Adipocyte (in vitro differentiated cells): ENCODE measurements around the gene NFATC4.
"Not testable (repeated sequence)": the region's sequence is repeated elsewhere in the genome, so short reads cannot be mapped to it uniquely, and the experiment has no call there.

Source experiments
- DNase-seq: peaks from one replicate; pipeline ENCODE4 v3.0.0-alpha.2; 2015; ENCODE audit warnings: low read depth
- H3K27me3 ChIP-seq: replicated peaks from 2 replicates; pipeline ENCODE4 v1.7.0; 2013; ENCODE audit warnings: mild to moderate bottlenecking, low read length, moderate library complexity; ENCODE audit not compliant: control insufficient read depth, insufficient read depth
- H3K36me3 ChIP-seq: 2 replicates; pipeline ENCODE4 v1.7.0; 2013; ENCODE audit warnings: low read length, mild to moderate bottlenecking, moderate library complexity; ENCODE audit not compliant: control insufficient read depth, insufficient read depth, severe bottlenecking
- H3K4me1 ChIP-seq: 2 replicates; pipeline ENCODE4 v1.7.0; 2013; ENCODE audit warnings: mild to moderate bottlenecking, low read length, moderate library complexity; ENCODE audit not compliant: control insufficient read depth, insufficient read depth
- H3K4me3 ChIP-seq: 2 replicates; pipeline ENCODE4 v1.7.0; 2013; ENCODE audit warnings: mild to moderate bottlenecking, low read length, moderate library complexity
- H3K9ac ChIP-seq: 2 replicates; pipeline ENCODE4 v1.7.0; 2013; ENCODE audit warnings: mild to moderate bottlenecking, low read length, moderate library complexity
- H3K9me3 ChIP-seq: 2 replicates; pipeline ENCODE4 v1.7.0; 2013; ENCODE audit warnings: mild to moderate bottlenecking, low read length, moderate library complexity; ENCODE audit not compliant: control insufficient read depth

NFATC4 gene

GRCh38 chr14:24367514-24368211 is at the start of gene NFATC4:
NFATC4 (plus strand) TSS chr14:24368184; CDS start chr14:24368341, 157 bp downstream.
- peak; percentile 99 for DNase-seq

GRCh38 chr14:24321212-24321975 is 46.6 kb upstream of the NFATC4 start:
- Histone ChIP-seq H3K4me1 (peaks cover 9% of the 10 kb centered on the region), H3K27me3 (peaks cover 4% of the 10 kb centered on the region), H3K36me3 (no peaks in the 10 kb centered on the region), H3K9me3 (no peaks in the 10 kb centered on the region), H3K9ac (no peak overlapping the region), H3K4me3 (no peak overlapping the region)
- DNase-seq = no peak

More at GRCh38 chr14:24367514-24368211, at the start of gene NFATC4:
- Histone ChIP-seq H3K4me3 (peak within 1 kb of the TSS; percentile 88), H3K9ac (peak within 1 kb of the TSS; percentile 94), H3K9me3 (no peaks in the 10 kb centered on the region), H3K36me3 (no peaks in the 10 kb centered on the region), H3K4me1 (peaks cover 40% of the 10 kb centered on the region), H3K27me3 (no peaks in the 10 kb centered on the region)

GRCh38 chr14:24322672-24323071 is 45.3 kb upstream of the NFATC4 start:
- no peaks in the 10 kb centered on the region for H3K9me3 ChIP-seq

GRCh38 chr14:24323341-24323740 is 44.6 kb upstream of the NFATC4 start:
- H3K9ac ChIP-seq = no peak overlapping the region
- no peaks in the 10 kb centered on the region for H3K36me3 ChIP-seq
- no peak overlapping the region for H3K4me3 ChIP-seq
- no peaks in the 10 kb centered on the region for H3K4me1 ChIP-seq
- DNase-seq = no peak
- H3K27me3 ChIP-seq = peaks cover 4% of the 10 kb centered on the region
- H3K9me3 ChIP-seq = no peaks in the 10 kb centered on the region

More at GRCh38 chr14:24322672-24323071, 45.3 kb upstream of the NFATC4 start:
- no peaks in the 10 kb centered on the region for H3K36me3 ChIP-seq
- H3K27me3 ChIP-seq = peaks cover 4% of the 10 kb centered on the region
- no peak overlapping the region for H3K4me3 ChIP-seq
- H3K9ac ChIP-seq = no peak overlapping the region
- no peak for DNase-seq
- H3K4me1 ChIP-seq = peaks cover under 1% of the 10 kb centered on the region

GRCh38 chr14:24324024-24324423 is 44.0 kb upstream of the NFATC4 start:
- H3K4me1 ChIP-seq = no peaks in the 10 kb centered on the region
- no peaks in the 10 kb centered on the region for H3K36me3 ChIP-seq
- no peak overlapping the region for H3K4me3 ChIP-seq
- peaks cover 4% of the 10 kb centered on the region for H3K27me3 ChIP-seq
- no peaks in the 10 kb centered on the region for H3K9me3 ChIP-seq
- no peak for DNase-seq
- H3K9ac ChIP-seq = no peak overlapping the region

- H3K27me3 ChIP-seq = peaks cover 4% of the 10 kb centered on the region
- no peaks in the 10 kb centered on the region for H3K9me3 ChIP-seq
- no peak overlapping the region for H3K9ac ChIP-seq
- no peaks in the 10 kb centered on the region for H3K4me1 ChIP-seq
- no peaks in the 10 kb centered on the region for H3K36me3 ChIP-seq
- H3K4me3 ChIP-seq = no peak overlapping the region
- no peak for DNase-seq
These were observed 42.9 kb upstream of the NFATC4 start for GRCh38 chr14:24325041-24325530.

- H3K36me3 ChIP-seq = no peaks in the 10 kb centered on the region
- H3K4me1 ChIP-seq = no peaks in the 10 kb centered on the region
- H3K4me3 ChIP-seq = no peak overlapping the region
- H3K9ac ChIP-seq = no peak overlapping the region
- H3K27me3 ChIP-seq = peaks cover 4% of the 10 kb centered on the region
- no peak for DNase-seq
- H3K9me3 ChIP-seq = no peaks in the 10 kb centered on the region
These were observed 42.0 kb upstream of the NFATC4 start for GRCh38 chr14:24325963-24326362.

GRCh38 chr14:24327303-24327702 is 40.7 kb upstream of the NFATC4 start:
- Histone ChIP-seq H3K27me3 (peaks cover 7% of the 10 kb centered on the region), H3K4me1 (peaks cover 6% of the 10 kb centered on the region), H3K36me3 (no peaks in the 10 kb centered on the region), H3K4me3 (no peak overlapping the region), H3K9me3 (no peaks in the 10 kb centered on the region), H3K9ac (peak overlapping the region; percentile 34)
- no peak for DNase-seq

- peaks cover 11% of the 10 kb centered on the region for H3K4me1 ChIP-seq
- peak; percentile 48 for DNase-seq
- not testable (repeated sequence) for H3K27me3 ChIP-seq
These were observed 40.1 kb upstream of the NFATC4 start for GRCh38 chr14:24327914-24328313.

GRCh38 chr14:24329073-24329663 is 38.8 kb upstream of the NFATC4 start:
- Histone ChIP-seq H3K9me3 (no peaks in the 10 kb centered on the region), H3K27me3 (peaks cover 7% of the 10 kb centered on the region)
- DNase-seq = no peak

More at GRCh38 chr14:24327914-24328313, 40.1 kb upstream of the NFATC4 start:
- H3K9ac ChIP-seq, H3K36me3 ChIP-seq, H3K4me3 ChIP-seq, H3K9me3 ChIP-seq: not testable (repeated sequence)

GRCh38 chr14:24329736-24330135 is 38.2 kb upstream of the NFATC4 start:
- H3K27me3 ChIP-seq = peaks cover 7% of the 10 kb centered on the region
- DNase-seq = no peak

More at GRCh38 chr14:24329073-24329663, 38.8 kb upstream of the NFATC4 start:
- Histone ChIP-seq H3K4me3 (no peak overlapping the region), H3K9ac (no peak overlapping the region), H3K36me3 (no peaks in the 10 kb centered on the region), H3K4me1 (peaks cover 16% of the 10 kb centered on the region)

More at GRCh38 chr14:24329736-24330135, 38.2 kb upstream of the NFATC4 start:
- no peak overlapping the region for H3K4me3 ChIP-seq
- peaks cover 22% of the 10 kb centered on the region for H3K4me1 ChIP-seq
- no peak overlapping the region for H3K9ac ChIP-seq
- H3K9me3 ChIP-seq = no peaks in the 10 kb centered on the region
- H3K36me3 ChIP-seq = no peaks in the 10 kb centered on the region
